HepG2 (cell line): ENCODE results near the gene CDHR1. TPM values are rescaled to one million over a fixed set of nuclear protein-coding genes. Genes with fewer than 3 reads are reported as not detected.
A peak's percentile ranks its signal among the peaks of the same experiment; 100 is the strongest.

ENCODE experiments used
- ATAC-seq: fragments of 200-7000 bp; cut with Tn5 transposase; 3 replicates; pipeline ENCODE4 v1.9.1; 2020; ENCODE audit warnings: mild to moderate bottlenecking, moderate library complexity
- Bru-seq: library from RNA; stranded (reverse); fragments of 400-500 nt; gene quantifications from one replicate; lab custom pipeline; 2021; lab: Mats Ljungman, UMichigan
- BruChase-seq, 2 experiments: library from RNA; stranded (reverse); fragments of 400-500 nt; gene quantifications; one replicate each; lab custom pipeline; 2021; lab: Mats Ljungman, UMichigan
- BruUV-seq: library from RNA; stranded (reverse); fragments of 400-500 nt; replicated peaks from 2 replicates; lab custom pipeline; 2021; lab: Mats Ljungman, UMichigan
- CTCF ChIA-PET: fragments of 300-600 bp; formaldehyde crosslinking; extraction: SDS; loops from one replicate; lab custom pipeline; 2021; ENCODE audit warnings: low total read pairs, inconsistent platforms, low intra/inter-chr PET ratio; lab: Yijun Ruan, JAX
- POLR2A ChIA-PET: fragments of 350-600 bp; sonication (Branson Sonifier 250); formaldehyde crosslinking; loops from one replicate; lab custom pipeline; 2020; ENCODE audit warnings: antibody characterized with exemption, inconsistent platforms; lab: Yijun Ruan, JAX
- DNase-seq: peaks from one replicate; pipeline ENCODE4 v3.0.0-alpha.2; 2015; ENCODE audit warnings: low spot score
- FAIRE-seq: peaks from 3 replicates; lab custom pipeline; 2011; peaks lifted over from hg19 to GRCh38; lab: Jason Lieb, UNC
- H2AFZ ChIP-seq: one replicate; pipeline ENCODE4 v1.6.1; 2011; ENCODE audit warnings: low read length, inconsistent platforms
- H3K27ac ChIP-seq: fragments of 300-600 bp; 3 replicates; pipeline ENCODE4 v1.8.0; 2011; ENCODE audit warnings: mixed run types, mild to moderate bottlenecking, mixed read lengths, low read length, inconsistent platforms; ENCODE audit not compliant: insufficient read depth; ENCODE audit errors: extremely low read length
- H3K27me3 ChIP-seq, 2 experiments: fragments of 200-600 bp in 1 of 2; 2 replicates in 1 of 2; 3 replicates in 1 of 2; pipeline versions ENCODE4 v1.6.0 to v1.8.0; 2011; ENCODE audit warnings: low read length in 2 of 2, mild to moderate bottlenecking in 2 of 2, moderate library complexity in 2 of 2, inconsistent platforms in 1 of 2; ENCODE audit not compliant: insufficient read depth in 2 of 2, control insufficient read depth in 1 of 2
- H3K36me3 ChIP-seq, 2 experiments: fragments of 200-600 bp in 1 of 2; replicated peaks in 1 of 2; 2 replicates in 1 of 2; 3 replicates in 1 of 2; pipeline versions ENCODE4 v1.5.1 to v1.8.0; 2011; ENCODE audit warnings: low read length in 2 of 2, inconsistent platforms in 1 of 2; ENCODE audit not compliant: insufficient read depth in 2 of 2, control insufficient read depth in 1 of 2
- H3K4me1 ChIP-seq: 2 replicates; pipeline ENCODE4 v1.5.1; 2012; ENCODE audit warnings: low read length, inconsistent platforms; ENCODE audit not compliant: insufficient read depth
- H3K4me2 ChIP-seq: 2 replicates; pipeline ENCODE4 v1.6.0; 2011; ENCODE audit warnings: low read depth, low read length, inconsistent platforms
- H3K4me3 ChIP-seq, 3 experiments: fragments of 200-600 bp in 1 of 3; sonication (generic), shearing (Covaris generic) in 1 of 3; replicated peaks in 1 of 3; 2 replicates each; pipeline ENCODE4 v1.5.1; 2011 to 2016; ENCODE audit warnings: low read length in 3 of 3, inconsistent platforms in 2 of 3, low read depth in 2 of 3, mild to moderate bottlenecking in 2 of 3, control low read depth in 1 of 3, mixed read lengths in 1 of 3; ENCODE audit not compliant: insufficient read depth in 1 of 3
- H3K79me2 ChIP-seq: one replicate; pipeline ENCODE4 v1.6.1; 2011; ENCODE audit warnings: low read length, inconsistent platforms; ENCODE audit not compliant: insufficient read depth
- H3K9ac ChIP-seq: 2 replicates; pipeline ENCODE4 v1.6.0; 2011; ENCODE audit warnings: mild to moderate bottlenecking, low read depth, low read length, inconsistent platforms; ENCODE audit not compliant: insufficient read depth
- H3K9me3 ChIP-seq: 2 replicates; pipeline ENCODE4 v1.5.1; 2012; ENCODE audit warnings: mild to moderate bottlenecking, low read length
- H4K20me1 ChIP-seq: 2 replicates; pipeline ENCODE4 v1.6.0; 2011; ENCODE audit warnings: inconsistent platforms, mild to moderate bottlenecking, low read length, moderate library complexity; ENCODE audit not compliant: insufficient read depth
- ARID2 ChIP-seq: sonication (generic); formaldehyde crosslinking; IDR thresholded peaks from 2 replicates; pipeline ENCODE4 v1.8.1; 2022; ENCODE audit warnings: mild to moderate bottlenecking, missing genetic modification reagents, borderline replicate concordance
- BCL6 ChIP-seq: IDR thresholded peaks from 2 replicates; pipeline ENCODE4 v1.6.1; 2016; ENCODE audit warnings: missing genetic modification reagents, missing compliant biosample characterization
- DNMT3B ChIP-seq: conservative IDR thresholded peaks from 2 replicates; pipeline ENCODE4 v1.6.1; 2016; ENCODE audit warnings: missing biosample characterization, control low read depth
- KDM4B ChIP-seq: sonication (generic); formaldehyde crosslinking; IDR thresholded peaks from 2 replicates; pipeline ENCODE4 v1.4.0; 2020; ENCODE audit warnings: missing genetic modification reagents
- PAX8 ChIP-seq: sonication (generic); formaldehyde crosslinking; IDR thresholded peaks from 2 replicates; pipeline ENCODE4 v1.8.0; 2022; ENCODE audit warnings: mild to moderate bottlenecking, missing genetic modification reagents, borderline replicate concordance
- SNAPC4 ChIP-seq: sonication (generic); formaldehyde crosslinking; IDR thresholded peaks from 2 replicates; pipeline ENCODE4 v1.4.0; 2020; ENCODE audit warnings: mild to moderate bottlenecking, missing genetic modification reagents
- SP1 ChIP-seq, 2 experiments: fragments of 450-650 bp in 1 of 2; sonication (generic) in 1 of 2; formaldehyde crosslinking in 1 of 2; IDR thresholded peaks; 2 replicates each; pipeline versions ENCODE4 v1.4.0 to v1.6.1; 2016 to 2020; ENCODE audit warnings: missing genetic modification reagents in 1 of 2
- SRY ChIP-seq: sonication (generic); formaldehyde crosslinking; IDR thresholded peaks from 2 replicates; pipeline ENCODE4 v1.8.0; 2022; ENCODE audit warnings: mild to moderate bottlenecking, missing genetic modification reagents
- ZFP90 ChIP-seq: sonication (generic); formaldehyde crosslinking; IDR thresholded peaks from 2 replicates; pipeline ENCODE4 v1.8.0; 2022; ENCODE audit warnings: missing genetic modification reagents, mild to moderate bottlenecking, inconsistent platforms, borderline replicate concordance
- ZNF276 ChIP-seq: sonication (generic); formaldehyde crosslinking; IDR thresholded peaks from 2 replicates; pipeline ENCODE4 v1.4.0; 2020; ENCODE audit warnings: mild to moderate bottlenecking, low read depth, missing genetic modification reagents
- ZNF891 ChIP-seq: sonication (generic); formaldehyde crosslinking; IDR thresholded peaks from 2 replicates; pipeline ENCODE4 v1.5.0; 2020; ENCODE audit warnings: mild to moderate bottlenecking, missing genetic modification reagents
- WGBS: methylation state at CpG from one replicate; pipeline ENCODE4 v1.1.6; 2017; ENCODE audit warnings: low lambda C conversion rate; 5-methylcytosine and 5-hydroxymethylcytosine counted together
- in situ Hi-C: cut with HindIII; loops from 2 replicates; pipeline ENCODE4 v1.10.0; 2017; ENCODE audit warnings: low pct_unique_long_range_greater_than_20kb; ENCODE audit not compliant: extremely low pct_ligation_motif_present
- intact Hi-C: fragments of 100-400 bp; cut with micrococcal nuclease; formaldehyde crosslinking; loops from one replicate; pipeline ENCODE4 v1.10.0; 2022; ENCODE audit not compliant: unreplicated experiment
- long read RNA-seq, 2 experiments: library from RNA in 1 of 2; library from polyadenylated mRNA in 1 of 2; stranded (forward) in 1 of 2; unstranded in 1 of 2; transcript quantifications; one replicate each; pipeline ENCODE4 v2.0.0, GENCODE V29; 2019 to 2022
- polyA minus RNA-seq, 3 experiments: library from RNA; depleted of rRNA, polyadenylated mRNA; stranded (reverse); fragments of >200 nt; gene quantifications; 2 replicates each; pipeline ENCODE4 v1.2.3, GENCODE V29; 2011; ENCODE audit warnings: low replicate concordance in 1 of 3
- polyA plus RNA-seq, 8 experiments: library from polyadenylated mRNA; depleted of rRNA in 3 of 8; stranded (reverse) in 7 of 8; unstranded in 1 of 8; fragments of >200 nt; fragmentation: Illumina TruSeq in 4 of 8; extraction: Trizol in 4 of 8; gene quantifications; 2 replicates each; pipeline versions ENCODE4 v1.2.1 to v1.2.3, GENCODE V29; 2011 to 2016; ENCODE audit warnings: low read depth in 4 of 8, missing spikeins in 1 of 8, mixed read lengths in 1 of 8; ENCODE audit not compliant: insufficient read depth in 1 of 8
- total RNA-seq, 5 experiments: library from RNA; depleted of rRNA; stranded (reverse); fragments of >200 nt; fragmentation: Illumina TruSeq; extraction: Trizol; gene quantifications; 2 replicates each; pipeline ENCODE4 v1.2.3, GENCODE V29; 2016; ENCODE audit warnings: low read depth in 1 of 5

The CDHR1 gene
- total RNA-seq (2016; rRNA removed; fragmentation: Illumina TruSeq; extraction: Trizol) (0.04 TPM in 1 of 2 replicates, not detected in the other), polyA plus RNA-seq (2011; rRNA removed) (0.01 and 0.09 TPM in 2 replicates), polyA minus RNA-seq (2011; rRNA and poly(A)+ RNA removed; ENCODE audit: low replicate concordance) (not detected in 2 replicates), Bru-seq, nascent RNA (not detected), BruChase-seq, experiment 1, labeled RNA remaining after a 6-hour chase (percentile 5 among the genes with signal in this experiment), BruChase-seq, experiment 2, labeled RNA remaining after a 2-hour chase (not detected)
- total RNA-seq (2016; cell fraction: cytosol; rRNA removed; fragmentation: Illumina TruSeq; extraction: Trizol; ENCODE audit: low read depth): not detected in 2 replicates
- total RNA-seq (2016; cell fraction: insoluble cytoplasmic fraction; rRNA removed; fragmentation: Illumina TruSeq; extraction: Trizol): 0.02 TPM in 1 of 2 replicates, not detected in the other
- total RNA-seq (2016; cell fraction: membrane; rRNA removed; fragmentation: Illumina TruSeq; extraction: Trizol): not detected in 2 replicates
- not detected in 2 replicates for total RNA-seq (2016; cell fraction: nucleus; rRNA removed; fragmentation: Illumina TruSeq; extraction: Trizol)
- polyA plus RNA-seq (2011; cell fraction: cytosol; rRNA removed): 0.04 TPM in 1 of 2 replicates, not detected in the other
- polyA plus RNA-seq (2011; cell fraction: nucleus; rRNA removed): 0.14 and 0.34 TPM in 2 replicates
- polyA plus RNA-seq (2012): 0.05 TPM in 1 of 2 replicates, not detected in the other
- not detected in 2 replicates for polyA plus RNA-seq (2016; cell fraction: cytosol; fragmentation: Illumina TruSeq; extraction: Trizol; ENCODE audit: low read depth)
- polyA plus RNA-seq (2016; cell fraction: insoluble cytoplasmic fraction; fragmentation: Illumina TruSeq; extraction: Trizol; ENCODE audit: low read depth): not detected in 2 replicates
- polyA plus RNA-seq (2016; cell fraction: membrane; fragmentation: Illumina TruSeq; extraction: Trizol; ENCODE audit: low read depth): not detected in 2 replicates
- 0.23 TPM in 1 of 2 replicates, not detected in the other for polyA plus RNA-seq (2016; cell fraction: nucleus; fragmentation: Illumina TruSeq; extraction: Trizol; ENCODE audit: insufficient read depth, low read depth)
- polyA minus RNA-seq (2011; cell fraction: cytosol; rRNA and poly(A)+ RNA removed): not detected in 2 replicates
- 0.64 TPM in 1 of 2 replicates, not detected in the other for polyA minus RNA-seq (2011; cell fraction: nucleus; rRNA and poly(A)+ RNA removed)
- long read RNA-seq, experiment 1: 0 reads
- long read RNA-seq, experiment 2: 0 reads

- in situ Hi-C loops (no loop called here), intact Hi-C loops (no loop called here)
- Histone ChIP-seq H3K9ac (no peak within 1 kb of the TSS), H3K4me1 (no peaks in the 10 kb centered on the region), H3K79me2 (no peaks in the 10 kb centered on the region), H3K4me2 (peak within 1 kb of the TSS; percentile 32; the same call in 1 of the 2 replicates), H3K4me3 (peak within 1 kb of the TSS in 2 of 3 experiments; percentile 20 to 28; a peak in 2 of 6 replicates), H3K9me3 (no peaks in the 10 kb centered on the region), H3K27me3 (peaks cover 9 to 63% of the 10 kb centered on the region in 2 experiments), H2AFZ (no peak within 1 kb of the TSS), H4K20me1 (no peaks in the 10 kb centered on the region), H3K27ac (no peak within 1 kb of the TSS), H3K36me3 (no peaks in the 10 kb centered on the region)
- ChIA-PET POLR2A (no interaction called here), CTCF (no interaction called here)
- BruUV-seq: no TSS peak
- DNase-seq (no peak), FAIRE-seq (no peak), ATAC-seq (peak; percentile 61)
- 15% methylated on average over 14 of the region's 61 CpGs for WGBS
- TF ChIP-seq PAX8 (CRISPR knock-in tag) (no peak), BCL6 (CRISPR knock-in tag) (no peak), SRY (CRISPR knock-in tag) (no peak), ZNF891 (no peak), DNMT3B (CRISPR knock-in tag) (no peak), ARID2 (no peak), ZNF276 (CRISPR knock-in tag) (no peak), ZFP90 (CRISPR knock-in tag) (no peak), SP1 (IDR thresholded peaks at IDR 0.05) (no peak), SP1 (CRISPR knock-in tag; IDR thresholded peaks at IDR 0.05) (no peak), KDM4B (CRISPR knock-in tag) (no peak), SNAPC4 (CRISPR knock-in tag) (no peak)
Measured at GRCh38 chr10:84194424-84195043, at the start of gene CDHR1. TSS of gene CDHR1 (plus strand) at chr10:84194537. CDS start at chr10:84194761, 224 bp downstream.
